ENCODE data around the gene ADGRF4.
A peak's percentile ranks its signal among the peaks of the same experiment; 100 is the strongest.

Gene ADGRF4

GRCh38 chr6:47698342-47698787, at the start of gene ADGRF4:
Gene ADGRF4, plus strand, starts transcription at chr6:47698580. Its CDS starts 8,666 bp downstream, at chr6:47707246.
- no peak for DNase-seq

GRCh38 chr6:47650553-47651432, 47.6 kb upstream of the ADGRF4 start:
- peak; percentile 53 for DNase-seq

- no peak for DNase-seq
These were observed 46.9 kb upstream of the ADGRF4 start for GRCh38 chr6:47651505-47651944.

GRCh38 chr6:47653706-47654105, 44.7 kb upstream of the ADGRF4 start:
- DNase-seq = no peak

GRCh38 chr6:47654255-47654654, 44.1 kb upstream of the ADGRF4 start:
- DNase-seq = peak; percentile 40

- peak; percentile 85 for DNase-seq
These were observed 42.4 kb upstream of the ADGRF4 start for GRCh38 chr6:47655719-47656595.

- DNase-seq = no peak
These were observed 36.4 kb upstream of the ADGRF4 start for GRCh38 chr6:47661960-47662359.

- no peak for DNase-seq
These were observed 34.7 kb upstream of the ADGRF4 start for GRCh38 chr6:47663462-47664216.

GRCh38 chr6:47665112-47665511, 33.3 kb upstream of the ADGRF4 start:
- no peak for DNase-seq

- DNase-seq = peak; percentile 10
These were observed 28.5 kb upstream of the ADGRF4 start for GRCh38 chr6:47669684-47670513.

- no peak for DNase-seq
These were observed 27.5 kb upstream of the ADGRF4 start for GRCh38 chr6:47670851-47671250.

- no peak for DNase-seq
These were observed 26.6 kb upstream of the ADGRF4 start for GRCh38 chr6:47671777-47672176.

- no peak for DNase-seq
These were observed 25.6 kb upstream of the ADGRF4 start for GRCh38 chr6:47672816-47673215.

GRCh38 chr6:47674673-47675072, 23.7 kb upstream of the ADGRF4 start:
- DNase-seq = no peak

GRCh38 chr6:47677381-47678100, 20.8 kb upstream of the ADGRF4 start:
- DNase-seq = no peak

- no peak for DNase-seq
These were observed 19.6 kb upstream of the ADGRF4 start for GRCh38 chr6:47678739-47679138.

GRCh38 chr6:47679322-47679906, 19.0 kb upstream of the ADGRF4 start:
- no peak for DNase-seq

GRCh38 chr6:47680051-47680450, 18.3 kb upstream of the ADGRF4 start:
- DNase-seq = no peak

- DNase-seq = no peak
These were observed 17.7 kb upstream of the ADGRF4 start for GRCh38 chr6:47680724-47681123.

- no peak for DNase-seq
These were observed 17.0 kb upstream of the ADGRF4 start for GRCh38 chr6:47681201-47681990.
